GM12892 (cell line): ENCODE results near the gene CTNNAL1.

Source experiments
- POLR2AphosphoS5 ChIP-seq: IDR thresholded peaks from 2 replicates; pipeline ENCODE4 v1.6.1; 2011; ENCODE audit warnings: low read depth, low read length, control low read depth
- TAF1 ChIP-seq: IDR thresholded peaks from 2 replicates; pipeline ENCODE4 v1.6.1; 2011; ENCODE audit warnings: low read depth, mild to moderate bottlenecking, control low read depth, low read length, borderline replicate concordance

DNA sequence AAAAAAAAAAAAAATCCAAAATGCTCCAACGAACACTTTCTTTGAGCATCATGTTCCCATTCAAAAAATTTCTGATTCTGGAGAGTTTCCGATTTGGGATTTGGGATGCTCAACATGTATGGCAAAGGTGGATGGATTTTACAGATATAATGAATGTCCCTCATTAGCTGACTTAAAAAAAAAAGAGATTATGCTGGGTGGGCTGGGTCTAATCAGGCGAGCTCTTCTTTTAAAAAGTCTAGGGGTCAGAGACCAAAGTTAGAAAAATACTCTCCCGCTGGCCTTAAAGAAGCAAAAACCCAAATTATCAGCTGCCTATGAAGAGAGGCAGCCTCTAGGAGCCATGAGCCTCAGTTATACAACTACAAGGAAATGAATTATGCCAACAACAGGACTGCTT is 15.2 kb upstream of the CTNNAL1 start:
- TF ChIP-seq TAF1: no peak
- TF ChIP-seq POLR2AphosphoS5: no peak
